Endothelial cell of umbilical vein (primary cell): ENCODE data around the gene HSD17B14.

Experiments used
- CTCF ChIP-seq, 2 donors: IDR thresholded peaks; 1 replicate in 1 of 2; 2 replicates in 1 of 2; pipeline ENCODE4 v1.5.1; 2011; ENCODE audit warnings: low read length in 2 of 2, mild to moderate bottlenecking in 2 of 2, moderate library complexity in 2 of 2, control low read depth in 1 of 2, inconsistent platforms in 1 of 2, low read depth in 1 of 2; ENCODE audit not compliant: insufficient read depth in 1 of 2; ENCODE audit errors: extremely low read depth in 1 of 2
- EZH2 ChIP-seq: IDR thresholded peaks from 2 replicates; pipeline ENCODE4 v1.6.1; 2012; ENCODE audit warnings: borderline replicate concordance, low read depth, mild to moderate bottlenecking, moderate library complexity, low read length, inconsistent platforms; ENCODE audit not compliant: severe bottlenecking
- FOS ChIP-seq: IDR thresholded peaks from 2 replicates; pipeline ENCODE4 v1.6.1; 2011; ENCODE audit warnings: mild to moderate bottlenecking, low read length, moderate library complexity, borderline replicate concordance; ENCODE audit not compliant: insufficient read depth
- GATA2 ChIP-seq: IDR thresholded peaks from 2 replicates; pipeline ENCODE4 v1.7.0; 2011; ENCODE audit warnings: low read depth, mild to moderate bottlenecking, moderate library complexity, mixed read lengths, low read length; ENCODE audit not compliant: insufficient read length, insufficient read depth
- JUN ChIP-seq: IDR thresholded peaks from 2 replicates; pipeline ENCODE4 v1.6.1; 2011; ENCODE audit warnings: borderline replicate concordance, low read depth; ENCODE audit not compliant: insufficient read length, insufficient read depth
- POLR2A ChIP-seq: IDR thresholded peaks from 2 replicates; pipeline ENCODE4 v1.6.1; 2012; ENCODE audit warnings: low read depth, mild to moderate bottlenecking, control low read depth, low read length
- POLR2AphosphoS5 ChIP-seq: IDR thresholded peaks from 2 replicates; pipeline ENCODE4 v1.6.1; 2012; ENCODE audit warnings: low read depth, mild to moderate bottlenecking, control low read depth, low read length, moderate library complexity; ENCODE audit not compliant: insufficient read depth
- TF ChIP-seq, protein P1 (sequence below): IDR thresholded peaks from 2 replicates; pipeline ENCODE4 v1.6.1; 2011; ENCODE audit not compliant: insufficient read depth, insufficient read length

- no peak for TF ChIP-seq POLR2AphosphoS5
- no peak for TF ChIP-seq CTCF (IDR thresholded peaks at IDR 0.05; ENCODE audit: extremely low read depth in 1 of 2, insufficient read depth in 1 of 2, low read depth in 1 of 2, low read length in 2 of 2)
- TF ChIP-seq EZH2 = no peak
- no peak for TF ChIP-seq GATA2
- TF ChIP-seq FOS = no peak
- TF ChIP-seq POLR2A = no peak
- TF ChIP-seq, protein P1, sequence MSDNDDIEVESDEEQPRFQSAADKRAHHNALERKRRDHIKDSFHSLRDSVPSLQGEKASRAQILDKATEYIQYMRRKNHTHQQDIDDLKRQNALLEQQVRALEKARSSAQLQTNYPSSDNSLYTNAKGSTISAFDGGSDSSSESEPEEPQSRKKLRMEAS = no peak
- TF ChIP-seq JUN = no peak
Measured at GRCh38 chr19:48796298-48797083, 39.8 kb downstream of the HSD17B14 start.
